Ishikawa (cell line): ENCODE results near the gene TMEM119.

Source experiments
- CEBPB ChIP-seq: IDR thresholded peaks from 2 replicates; pipeline ENCODE4 v1.6.1; 2012
- ZBTB7A ChIP-seq: IDR thresholded peaks from 2 replicates; pipeline ENCODE4 v1.6.1; 2012; ENCODE audit warnings: low read depth
- TF ChIP-seq, protein P1 (sequence below): IDR thresholded peaks from 2 replicates; pipeline ENCODE4 v1.6.1; 2012

DNA sequence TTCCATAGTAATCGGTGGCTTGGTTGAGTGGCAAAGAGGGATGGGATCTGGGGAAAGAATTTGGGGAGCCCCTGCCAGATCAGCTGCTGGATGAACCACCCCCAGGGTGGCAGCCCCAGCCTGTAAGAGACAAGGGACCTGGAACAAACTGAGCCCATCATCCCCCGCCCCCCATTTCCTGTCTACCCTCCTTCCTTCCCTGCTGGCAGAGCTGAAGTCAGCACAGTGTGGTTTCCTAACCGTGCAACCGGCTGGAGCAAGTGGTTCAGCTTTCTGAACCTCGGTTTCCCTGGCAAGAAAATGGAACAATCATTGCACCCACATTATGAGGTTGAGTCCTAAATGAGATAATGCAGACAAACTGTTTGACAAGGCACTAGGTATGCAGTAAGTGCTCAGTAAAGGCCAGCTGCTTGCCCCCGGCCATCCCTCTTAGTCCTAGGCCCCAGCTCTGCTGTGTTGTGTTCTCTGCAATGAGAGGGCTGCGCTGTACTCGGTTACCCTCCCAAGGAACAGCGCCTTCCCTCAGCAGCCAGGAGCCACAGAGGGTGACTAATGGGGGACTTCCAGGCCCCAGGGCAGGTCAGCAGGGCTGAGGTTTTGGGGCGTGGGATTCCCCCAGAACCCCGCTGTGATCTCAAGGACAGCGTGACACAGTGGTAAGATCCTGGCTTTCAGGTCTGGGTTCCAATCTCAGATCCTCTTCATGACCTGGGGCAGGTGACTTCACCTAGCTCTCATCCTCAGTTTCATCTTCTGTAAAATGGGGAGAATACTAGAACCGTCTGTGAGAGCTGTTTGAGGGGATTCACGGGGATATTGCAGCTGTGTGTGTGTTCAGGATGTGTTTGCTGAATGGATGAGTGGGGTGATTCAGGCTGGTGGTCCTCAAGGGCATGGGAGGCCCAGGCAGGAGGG lies 19.3 kb upstream of the TMEM119 start:
- TF ChIP-seq CEBPB, result no peak
- no peak for TF ChIP-seq ZBTB7A
- TF ChIP-seq, protein P1, sequence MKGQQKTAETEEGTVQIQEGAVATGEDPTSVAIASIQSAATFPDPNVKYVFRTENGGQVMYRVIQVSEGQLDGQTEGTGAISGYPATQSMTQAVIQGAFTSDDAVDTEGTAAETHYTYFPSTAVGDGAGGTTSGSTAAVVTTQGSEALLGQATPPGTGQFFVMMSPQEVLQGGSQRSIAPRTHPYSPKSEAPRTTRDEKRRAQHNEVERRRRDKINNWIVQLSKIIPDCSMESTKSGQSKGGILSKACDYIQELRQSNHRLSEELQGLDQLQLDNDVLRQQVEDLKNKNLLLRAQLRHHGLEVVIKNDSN, result no peak
